Suppressor macrophage (primary cell): Measurements from ENCODE around the gene IKZF3.
"Not testable (repeated sequence)": the region's sequence is repeated elsewhere in the genome, so short reads cannot be mapped to it uniquely, and the experiment has no call there.

Experiments used
- DNase-seq, 4 experiments: peaks; one replicate each; pipeline ENCODE4 v3.0.0-alpha.2; 2020 to 2022

The IKZF3 gene

DNA sequence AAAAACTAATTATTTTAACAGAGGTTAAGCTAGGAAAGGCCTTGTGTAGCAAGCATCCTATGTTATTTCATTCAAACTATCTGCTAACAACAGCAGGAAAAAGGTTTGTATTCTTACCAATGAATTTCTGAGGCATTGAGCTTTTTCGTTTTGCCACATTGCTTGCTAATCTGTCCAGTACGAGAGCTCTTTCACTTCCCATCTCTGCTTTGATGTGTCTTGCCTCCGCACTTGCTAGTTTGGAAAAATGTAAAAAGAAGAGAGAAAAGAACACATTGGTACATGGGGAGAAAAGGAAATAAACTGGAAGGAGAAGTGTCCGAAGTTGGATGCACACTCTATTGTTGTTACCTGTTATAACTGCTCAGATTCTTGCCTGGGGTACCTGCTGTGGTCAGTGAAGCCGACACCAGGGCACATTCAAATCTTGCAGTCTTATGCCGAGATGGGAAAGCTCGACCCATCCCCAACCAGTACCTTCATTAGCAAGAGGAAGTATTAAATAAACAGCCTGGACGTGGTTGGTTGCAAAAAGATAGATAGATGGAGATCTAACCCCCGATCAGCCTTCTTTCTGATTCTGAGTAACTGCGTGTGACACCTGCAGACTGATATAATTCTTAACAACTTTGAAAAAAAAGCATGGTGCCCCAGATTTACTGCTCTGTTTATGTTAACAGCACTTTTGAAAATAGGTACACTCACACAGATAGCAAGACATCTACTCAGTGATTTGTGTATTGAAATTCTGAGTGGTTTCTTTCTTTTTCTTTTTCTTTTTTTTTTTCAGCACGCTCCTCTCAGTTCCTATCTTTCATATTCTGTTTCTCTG lies 86.4 kb downstream of the IKZF3 start:
- DNase-seq: no peak

DNA sequence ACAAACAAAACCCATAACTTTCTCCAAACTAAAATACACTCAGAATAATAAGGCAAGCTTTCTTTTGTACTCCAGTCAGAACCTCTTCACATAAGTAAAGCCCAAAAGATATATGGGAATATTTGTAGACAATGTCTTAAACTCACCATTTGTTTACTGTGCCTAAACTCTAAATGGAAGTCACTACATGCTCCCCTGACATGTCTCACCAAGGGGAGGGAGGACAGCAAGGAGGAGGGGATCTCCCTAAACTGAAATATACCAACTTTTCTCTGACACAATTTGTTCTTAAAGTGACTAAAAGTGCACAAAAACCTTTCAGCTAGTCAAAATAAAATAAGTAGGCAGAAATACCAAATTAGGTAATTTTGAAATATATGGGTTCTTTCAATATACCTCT lies 87.9 kb downstream of the IKZF3 start:
- DNase-seq: no peak

DNA sequence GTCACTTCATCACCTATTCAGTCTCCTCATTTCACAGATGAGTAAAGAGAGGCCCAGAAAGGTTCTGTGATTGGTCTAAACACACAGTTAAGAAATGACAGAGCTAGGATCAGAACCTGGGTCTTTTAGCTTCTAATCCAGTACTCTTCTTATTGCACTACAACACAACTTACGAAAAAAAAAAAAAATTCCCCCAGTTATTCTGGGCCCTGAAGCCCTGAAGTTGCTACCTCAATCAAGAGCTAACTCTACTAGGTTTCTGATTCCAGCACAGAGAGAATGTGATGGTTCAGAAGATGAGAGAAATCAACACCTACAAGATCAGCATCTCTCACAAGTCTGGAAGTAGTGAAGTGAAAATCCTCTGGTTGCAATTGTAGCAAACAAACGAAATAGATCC lies 89.1 kb downstream of the IKZF3 start:
- DNase-seq: no peak

DNA sequence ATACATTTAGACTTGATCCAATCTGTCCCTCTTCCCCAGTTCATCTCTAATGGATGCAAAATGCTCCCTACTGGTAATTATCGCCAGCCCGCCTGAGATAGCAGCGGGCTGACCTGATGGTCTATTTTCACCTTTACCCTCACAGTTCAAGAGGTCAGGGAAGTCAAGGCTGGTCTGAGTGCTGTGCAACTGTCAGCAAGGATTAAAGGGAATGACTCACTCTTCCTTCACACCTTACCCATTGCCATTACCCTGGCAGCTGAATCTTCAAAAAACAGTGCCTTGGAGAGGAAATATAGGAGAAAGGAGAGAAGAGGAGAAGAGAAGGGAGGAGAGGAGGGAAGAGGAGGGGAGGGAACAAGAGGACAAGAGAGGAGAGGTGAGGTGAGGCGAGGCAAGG lies 90.1 kb downstream of the IKZF3 start:
- no peak for DNase-seq

GRCh38 chr17:39772987-39773934 lies 90.9 kb downstream of the IKZF3 start:
- no peak for DNase-seq

GRCh38 chr17:39772415-39772814 lies 91.7 kb downstream of the IKZF3 start:
- DNase-seq: no peak

GRCh38 chr17:39769974-39770587 lies 94.0 kb downstream of the IKZF3 start:
- DNase-seq: no peak

GRCh38 chr17:39767147-39767546 lies 97.0 kb downstream of the IKZF3 start:
- DNase-seq: no peak

DNA sequence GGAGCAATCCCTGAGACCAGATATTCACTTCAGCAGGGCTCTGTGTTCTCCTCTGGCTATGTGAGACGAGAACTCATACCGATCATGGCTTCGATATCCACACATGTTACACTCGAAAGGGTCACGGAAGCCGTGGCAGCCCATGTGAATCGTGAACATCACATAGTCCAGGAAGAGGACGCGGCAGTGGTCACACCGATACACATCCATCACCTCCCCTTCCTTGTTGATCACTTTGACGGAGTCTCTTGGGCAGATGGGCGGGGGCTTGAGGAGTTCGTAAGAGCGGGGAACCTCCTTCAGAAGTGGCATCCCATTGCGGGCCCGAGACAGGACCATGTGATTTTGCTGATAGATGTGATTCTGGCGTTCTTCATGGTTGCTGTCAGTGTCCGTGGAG lies 98.3 kb downstream of the IKZF3 start:
- DNase-seq: no peak

DNA sequence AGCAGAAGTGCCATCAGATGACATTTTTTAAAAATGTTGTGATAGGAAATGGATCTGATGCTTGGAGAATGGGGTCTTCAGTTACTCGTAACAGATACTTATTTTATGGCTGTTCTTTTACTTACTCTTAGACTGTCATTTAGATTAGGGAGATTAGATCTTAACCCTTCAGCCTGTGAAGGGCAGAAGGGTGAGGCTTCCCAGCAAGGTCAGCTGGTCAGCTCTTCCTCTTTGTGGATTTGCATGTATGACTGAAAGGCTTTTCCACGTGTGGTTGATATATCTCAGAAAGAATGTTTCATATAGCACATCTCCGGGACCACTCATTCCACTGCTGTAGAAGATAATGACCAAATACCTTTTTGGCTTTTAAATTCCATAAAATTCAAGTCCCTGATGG lies 98.9 kb downstream of the IKZF3 start:
- peak in 3 of 4 experiments; percentile 26 to 33 (median 27) for DNase-seq

- not testable (repeated sequence) for DNase-seq
These were observed 99.9 kb downstream of the IKZF3 start for GRCh38 chr17:39764171-39764570.

DNA sequence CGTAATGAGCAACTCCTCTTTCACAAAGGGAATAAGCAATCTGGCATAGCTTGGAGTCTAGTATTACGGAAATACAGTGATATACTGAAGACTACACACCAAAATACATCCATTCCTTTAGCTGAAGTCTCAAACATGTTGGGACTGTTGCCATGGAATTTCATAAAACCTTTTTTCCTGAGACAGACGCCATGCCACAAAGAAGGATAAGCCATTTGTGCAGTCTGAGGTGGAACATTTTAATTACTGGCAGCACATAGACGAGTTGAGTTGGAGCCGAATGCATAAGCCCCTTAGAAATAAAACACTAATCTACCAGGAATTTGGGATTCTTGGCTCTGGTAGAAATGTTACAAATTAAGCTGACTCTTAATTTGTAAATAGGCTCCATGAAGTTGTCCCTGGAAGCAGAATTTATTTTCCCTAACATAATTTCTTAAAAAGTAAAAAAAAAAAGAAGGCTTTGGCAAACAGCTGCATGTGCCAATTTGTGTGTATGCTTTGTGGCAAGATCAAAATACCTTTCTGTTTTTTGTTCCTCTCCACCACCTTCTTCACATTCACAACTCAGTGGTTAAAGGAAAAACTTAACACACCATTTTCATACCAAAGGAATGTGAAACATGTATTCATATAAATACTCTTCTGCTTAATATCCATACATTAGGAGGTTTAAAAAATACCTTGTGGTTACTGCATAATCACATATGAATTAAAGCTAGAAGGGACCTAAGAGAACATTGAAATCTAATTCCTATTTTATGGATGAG lies 100.9 kb downstream of the IKZF3 start:
- DNase-seq: no peak

DNA sequence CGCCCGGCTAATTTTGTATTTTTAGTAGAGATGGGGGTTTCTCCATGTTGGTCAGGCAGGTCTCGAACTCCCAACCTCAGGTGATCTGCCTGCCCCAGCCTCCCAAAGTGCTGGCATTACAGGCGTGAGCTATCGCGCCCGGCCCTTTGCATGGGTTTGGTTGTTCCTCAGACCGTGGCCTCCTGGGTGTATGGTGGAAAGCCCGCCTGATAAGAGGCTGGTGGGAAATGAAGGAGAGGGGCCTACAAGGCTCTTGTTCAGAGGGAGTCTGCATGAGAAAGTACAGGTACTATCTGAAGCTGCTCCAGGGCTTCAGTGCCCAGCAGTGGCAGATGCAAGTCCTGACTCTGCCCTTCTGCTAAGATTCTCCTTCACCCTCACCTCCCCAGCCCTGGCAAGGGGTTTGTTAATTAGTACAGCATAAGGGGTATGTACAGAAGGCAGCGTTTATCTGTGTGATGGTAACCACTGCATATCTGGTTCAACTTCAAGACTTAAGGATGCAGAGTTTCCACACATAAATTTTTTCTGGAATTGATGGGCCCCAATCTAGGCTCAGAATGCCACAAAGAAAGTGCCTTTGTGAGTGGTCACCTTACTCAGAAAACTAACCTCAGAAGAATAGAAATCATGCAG lies 102.1 kb downstream of the IKZF3 start:
- DNase-seq: no peak

GRCh38 chr17:39759204-39759603 lies 104.9 kb downstream of the IKZF3 start:
- no peak for DNase-seq

DNA sequence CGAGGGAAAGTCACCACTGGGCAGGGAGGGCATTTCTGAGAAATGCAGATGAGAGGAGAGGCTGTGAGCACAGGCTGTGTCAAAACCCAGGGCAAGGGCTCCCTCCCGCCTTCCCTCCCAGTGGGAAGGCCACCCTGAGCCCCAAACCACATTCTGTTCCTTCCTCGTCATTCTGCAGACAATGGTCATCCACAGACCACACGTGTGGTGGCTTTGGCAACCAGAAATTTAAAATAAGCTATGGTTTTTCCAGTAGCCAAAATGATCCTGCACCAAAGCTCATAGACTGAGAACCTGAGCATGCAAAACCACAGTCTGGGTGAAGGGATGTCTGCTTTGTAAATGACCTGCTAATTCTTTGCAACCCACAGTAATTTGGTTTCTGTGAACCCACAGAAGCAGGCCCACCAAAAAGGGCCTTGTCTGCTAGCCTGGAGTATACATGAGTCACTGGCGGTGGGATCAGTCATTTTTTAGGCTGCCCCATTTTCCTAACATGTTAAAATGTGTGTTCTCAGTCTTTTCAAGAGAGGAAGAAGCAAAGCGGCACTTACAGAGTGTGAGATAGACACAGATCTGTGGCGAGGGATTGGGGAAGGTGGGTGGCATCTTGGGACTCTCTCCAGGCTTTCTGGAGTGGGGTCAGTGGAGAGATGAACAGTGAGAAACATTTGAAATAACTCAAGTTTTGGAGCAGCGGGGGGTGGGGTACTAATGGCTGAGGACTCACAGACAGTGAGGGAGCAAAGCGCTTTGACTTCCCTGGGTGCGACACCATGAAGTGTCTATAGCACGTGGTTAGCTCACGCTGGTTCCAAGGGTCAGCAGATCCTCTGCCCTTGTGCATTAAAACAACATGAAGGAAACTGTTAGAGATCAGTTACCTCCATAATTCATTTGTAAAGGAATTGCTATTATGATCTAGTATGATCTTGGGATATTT lies 105.9 kb downstream of the IKZF3 start:
- peak in 3 of 4 experiments; percentile 11 to 22 (median 20) for DNase-seq

DNA sequence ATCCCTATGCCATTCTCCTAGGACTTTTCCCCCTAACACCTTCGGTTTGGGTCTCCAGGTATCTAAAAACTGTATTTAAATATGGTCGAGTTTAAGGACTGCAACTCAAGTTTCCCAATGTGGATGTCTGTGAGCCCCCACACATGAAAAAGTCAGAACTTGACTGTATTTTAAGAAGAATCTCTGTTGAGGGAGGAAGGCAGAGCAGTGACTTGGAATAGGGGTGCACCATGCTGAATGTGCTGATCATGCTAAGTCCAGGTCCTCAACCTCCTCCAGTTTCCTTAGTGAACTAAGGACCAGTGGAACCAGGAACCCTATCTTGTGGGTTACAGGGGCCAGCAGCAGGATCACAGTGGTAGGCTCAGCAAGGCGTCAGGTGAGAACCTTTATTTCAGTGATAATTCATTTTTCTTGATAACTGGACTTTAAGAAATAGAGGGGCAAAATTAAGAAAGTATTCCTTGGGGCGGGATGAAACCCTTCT lies 106.9 kb downstream of the IKZF3 start:
- no peak for DNase-seq

- DNase-seq: no peak
These were observed 107.6 kb downstream of the IKZF3 start for GRCh38 chr17:39756380-39757079.

GRCh38 chr17:39755554-39756379 lies 108.3 kb downstream of the IKZF3 start:
- no peak for DNase-seq
